Ishikawa (cell line): ENCODE measurements around the gene PER2.
A peak's percentile ranks its signal among the peaks of the same experiment; 100 is the strongest.

Source experiments
- CEBPB ChIP-seq: IDR thresholded peaks from 2 replicates; pipeline ENCODE4 v1.6.1; 2012
- CREB1 ChIP-seq: IDR thresholded peaks from 2 replicates; pipeline ENCODE4 v1.6.1; 2012; ENCODE audit warnings: low read depth
- EGR1 ChIP-seq: IDR thresholded peaks from 2 replicates; pipeline ENCODE4 v1.6.1; 2012
- EP300 ChIP-seq: IDR thresholded peaks from 2 replicates; pipeline ENCODE4 v1.6.1; 2012; ENCODE audit warnings: borderline replicate concordance
- FOXM1 ChIP-seq: IDR thresholded peaks from 2 replicates; pipeline ENCODE4 v1.6.1; 2012; ENCODE audit warnings: low read depth, borderline replicate concordance
- MAX ChIP-seq: IDR thresholded peaks from 2 replicates; pipeline ENCODE4 v1.6.1; 2012
- NFIC ChIP-seq: IDR thresholded peaks from 2 replicates; pipeline ENCODE4 v1.6.1; 2012
- RAD21 ChIP-seq: IDR thresholded peaks from 2 replicates; pipeline ENCODE4 v1.6.1; 2012; ENCODE audit warnings: low read depth
- REST ChIP-seq: IDR thresholded peaks from 2 replicates; pipeline ENCODE4 v1.6.1; 2012; ENCODE audit warnings: low read depth, mild to moderate bottlenecking
- TAF1 ChIP-seq: IDR thresholded peaks from 2 replicates; pipeline ENCODE4 v1.6.1; 2012; ENCODE audit warnings: low read depth, mild to moderate bottlenecking
- TCF12 ChIP-seq: IDR thresholded peaks from 2 replicates; pipeline ENCODE4 v1.6.1; 2012; ENCODE audit warnings: low read depth
- TEAD4 ChIP-seq: IDR thresholded peaks from 2 replicates; pipeline ENCODE4 v1.6.1; 2012
- USF1 ChIP-seq: IDR thresholded peaks from 2 replicates; pipeline ENCODE4 v1.6.1; 2012
- YY1 ChIP-seq: IDR thresholded peaks from 2 replicates; pipeline ENCODE4 v1.6.1; 2012; ENCODE audit warnings: low read depth
- ZBTB7A ChIP-seq: IDR thresholded peaks from 2 replicates; pipeline ENCODE4 v1.6.1; 2012; ENCODE audit warnings: low read depth

The PER2 gene

GRCh38 chr2:238288650-238289573 is 502 bp upstream of the PER2 start:
- TF ChIP-seq MAX: peak; percentile 98
- TF ChIP-seq EP300: peak; percentile 41; the same call in 1 of the 2 replicates
- TF ChIP-seq CREB1: peak; percentile 67
- TF ChIP-seq ZBTB7A: no peak
- peak; percentile 67 for TF ChIP-seq TAF1
- TF ChIP-seq YY1: peak; percentile 86
- TF ChIP-seq CEBPB: no peak; the same call in 1 of the 2 replicates
- 0 out of 2 replicates have a peak, but pooled peaks have one; percentile 2 for TF ChIP-seq USF1
- TF ChIP-seq EGR1: peak; percentile 56
- 0 out of 2 replicates have a peak, but pooled peaks have one; percentile 37 for TF ChIP-seq FOXM1
- no peak for TF ChIP-seq REST
- TF ChIP-seq NFIC: 0 out of 2 replicates have a peak, but pooled peaks have one; percentile 15

- TF ChIP-seq RAD21 (no peak), EP300 (no peak), REST (no peak), TAF1 (no peak), TCF12 (no peak), USF1 (no peak), EGR1 (no peak), CREB1 (no peak), TEAD4 (no peak), FOXM1 (no peak), CEBPB (no peak), NFIC (no peak), ZBTB7A (no peak), YY1 (no peak), MAX (no peak)
Measured at GRCh38 chr2:238286987-238287736, 1.2 kb downstream of the PER2 start.

GRCh38 chr2:238286551-238286950 is 1.9 kb downstream of the PER2 start:
- TF ChIP-seq EGR1 (no peak), TEAD4 (no peak), TAF1 (no peak), CREB1 (no peak), YY1 (no peak)

GRCh38 chr2:238286095-238286494 is 2.3 kb downstream of the PER2 start:
- no peak for TF ChIP-seq CREB1

- TF ChIP-seq USF1: no peak
- no peak for TF ChIP-seq ZBTB7A
- no peak for TF ChIP-seq RAD21
- no peak for TF ChIP-seq CREB1
- 0 out of 2 replicates have a peak, but pooled peaks have one; percentile 15 for TF ChIP-seq TEAD4
- TF ChIP-seq YY1: no peak
- no peak for TF ChIP-seq TCF12
- TF ChIP-seq EGR1: no peak
- TF ChIP-seq TAF1: no peak
- peak; percentile 76 for TF ChIP-seq CEBPB
- TF ChIP-seq FOXM1: no peak
- no peak for TF ChIP-seq REST
- peak; percentile 53; the same call in 1 of the 2 replicates for TF ChIP-seq MAX
- TF ChIP-seq NFIC: no peak
- 0 out of 2 replicates have a peak, but pooled peaks have one; percentile 40 for TF ChIP-seq EP300
Measured at GRCh38 chr2:238285653-238286082, 2.7 kb downstream of the PER2 start.
